Hepatocyte (in vitro differentiated cells): ENCODE data around the gene LRRC8A.

Experiments used
- EZH2 ChIP-seq: fragments of 200-600 bp; sonication (generic); IDR thresholded peaks from 2 replicates; pipeline ENCODE4 v1.6.1; 2016; ENCODE audit warnings: antibody characterized with exemption, mild to moderate bottlenecking, borderline replicate concordance
- EZH2phosphoT487 ChIP-seq: fragments of 200-600 bp; sonication (generic); IDR thresholded peaks from one replicate; pipeline ENCODE4 v1.6.1; 2018; ENCODE audit warnings: antibody characterized with exemption, mild to moderate bottlenecking, low read depth, moderate library complexity; ENCODE audit not compliant: unreplicated experiment, severe bottlenecking
- TF ChIP-seq, protein P1 (sequence below): fragments of 200-600 bp; sonication (generic); IDR thresholded peaks from 2 replicates; pipeline ENCODE4 v1.5.1; 2016; ENCODE audit warnings: antibody characterized with exemption, mild to moderate bottlenecking; ENCODE audit not compliant: poor library complexity

DNA sequence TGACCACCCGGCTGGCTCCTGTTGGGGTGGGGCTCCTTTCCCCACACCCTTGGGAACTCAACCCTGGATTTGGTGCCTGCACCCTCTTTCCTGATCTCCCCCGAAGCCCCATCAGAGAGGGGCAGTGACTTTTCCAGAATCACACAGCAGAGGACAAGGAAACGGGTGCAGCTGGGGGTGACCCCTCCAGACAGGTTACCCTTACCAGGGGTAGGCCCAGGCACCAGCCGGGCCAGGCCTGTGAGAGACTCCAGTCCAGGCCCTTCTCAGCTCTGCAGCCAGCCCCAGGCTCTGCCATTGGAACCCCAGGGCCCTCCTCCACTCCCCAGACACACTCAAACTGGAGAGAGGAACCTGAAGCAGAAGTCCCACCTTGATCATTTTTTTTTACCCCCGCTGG, 19.9 kb downstream of the LRRC8A start:
- TF ChIP-seq, protein P1, sequence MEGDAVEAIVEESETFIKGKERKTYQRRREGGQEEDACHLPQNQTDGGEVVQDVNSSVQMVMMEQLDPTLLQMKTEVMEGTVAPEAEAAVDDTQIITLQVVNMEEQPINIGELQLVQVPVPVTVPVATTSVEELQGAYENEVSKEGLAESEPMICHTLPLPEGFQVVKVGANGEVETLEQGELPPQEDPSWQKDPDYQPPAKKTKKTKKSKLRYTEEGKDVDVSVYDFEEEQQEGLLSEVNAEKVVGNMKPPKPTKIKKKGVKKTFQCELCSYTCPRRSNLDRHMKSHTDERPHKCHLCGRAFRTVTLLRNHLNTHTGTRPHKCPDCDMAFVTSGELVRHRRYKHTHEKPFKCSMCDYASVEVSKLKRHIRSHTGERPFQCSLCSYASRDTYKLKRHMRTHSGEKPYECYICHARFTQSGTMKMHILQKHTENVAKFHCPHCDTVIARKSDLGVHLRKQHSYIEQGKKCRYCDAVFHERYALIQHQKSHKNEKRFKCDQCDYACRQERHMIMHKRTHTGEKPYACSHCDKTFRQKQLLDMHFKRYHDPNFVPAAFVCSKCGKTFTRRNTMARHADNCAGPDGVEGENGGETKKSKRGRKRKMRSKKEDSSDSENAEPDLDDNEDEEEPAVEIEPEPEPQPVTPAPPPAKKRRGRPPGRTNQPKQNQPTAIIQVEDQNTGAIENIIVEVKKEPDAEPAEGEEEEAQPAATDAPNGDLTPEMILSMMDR = no peak
- no peak for TF ChIP-seq EZH2
- TF ChIP-seq EZH2phosphoT487 = no peak
